CD8-positive, alpha-beta memory T cell (primary cell): ENCODE results near the gene IL1B. TPM values are rescaled to one million over a fixed set of nuclear protein-coding genes. Genes with fewer than 3 reads are reported as not detected.

ENCODE experiments used
- CTCF ChIA-PET: fragments of 350-600 bp; sonication (Branson Sonifier 250); formaldehyde crosslinking; loops from one replicate; lab custom pipeline; 2021; ENCODE audit warnings: antibody characterized with exemption; lab: Charles Lee
- POLR2A ChIA-PET: fragments of 350-600 bp; sonication (Branson Sonifier 250); formaldehyde crosslinking; loops from one replicate; lab custom pipeline; 2021; ENCODE audit warnings: antibody characterized with exemption; lab: Charles Lee
- DNase-seq, 5 donors: peaks; one replicate each; pipeline versions ENCODE4 v3.0.0 to v3.0.0-alpha.2; 2020 to 2022; ENCODE audit warnings: mixed read lengths in 1 of 5
- H3K27ac ChIP-seq: one replicate; pipeline ENCODE4 v1.7.0; 2013; ENCODE audit warnings: low read depth, mild to moderate bottlenecking, low read length, moderate library complexity
- H3K27me3 ChIP-seq: 2 replicates; pipeline ENCODE4 v1.7.0; 2013; ENCODE audit warnings: low read length, mild to moderate bottlenecking; ENCODE audit not compliant: insufficient read depth, poor library complexity, severe bottlenecking
- H3K36me3 ChIP-seq: 2 replicates; pipeline ENCODE4 v1.7.0; 2013; ENCODE audit warnings: mild to moderate bottlenecking, low read length, moderate library complexity; ENCODE audit not compliant: insufficient read depth
- H3K4me1 ChIP-seq: 2 replicates; pipeline ENCODE4 v1.7.0; 2013; ENCODE audit warnings: mild to moderate bottlenecking, low read length, moderate library complexity; ENCODE audit not compliant: insufficient read depth
- H3K4me3 ChIP-seq: 2 replicates; pipeline ENCODE4 v1.7.0; 2013; ENCODE audit warnings: mild to moderate bottlenecking, low read length
- H3K9me3 ChIP-seq: 2 replicates; pipeline ENCODE4 v1.7.0; 2013; ENCODE audit warnings: mild to moderate bottlenecking, low read length
- H3K27ac Mint-ChIP-seq, 8 donors: one replicate each; pipeline ENCODE4 v1.8.0; 2020 to 2021; ENCODE audit warnings: mixed read lengths in 8 of 8, mild to moderate bottlenecking in 6 of 8, inconsistent platforms in 3 of 8, moderate library complexity in 3 of 8
- H3K27me3 Mint-ChIP-seq, 2 donors: one replicate each; pipeline ENCODE4 v1.8.0; 2020 to 2021; ENCODE audit warnings: mixed read lengths in 2 of 2, mild to moderate bottlenecking in 1 of 2, moderate library complexity in 1 of 2
- H3K36me3 Mint-ChIP-seq, 3 donors: one replicate each; pipeline ENCODE4 v1.8.0; 2020 to 2021; ENCODE audit warnings: mixed read lengths in 3 of 3, inconsistent platforms in 1 of 3, mild to moderate bottlenecking in 1 of 3
- H3K4me1 Mint-ChIP-seq, 3 donors: one replicate each; pipeline ENCODE4 v1.8.0; 2020 to 2021; ENCODE audit warnings: mixed read lengths in 3 of 3, inconsistent platforms in 1 of 3, mild to moderate bottlenecking in 1 of 3
- H3K4me3 Mint-ChIP-seq, 7 donors: one replicate each; pipeline ENCODE4 v1.8.0; 2020 to 2021; ENCODE audit warnings: mixed read lengths in 7 of 7, mild to moderate bottlenecking in 6 of 7, moderate library complexity in 4 of 7, inconsistent platforms in 2 of 7
- H3K9me3 Mint-ChIP-seq, 5 donors: one replicate each; pipeline ENCODE4 v1.8.0; 2020 to 2022; ENCODE audit warnings: mixed read lengths in 5 of 5, mild to moderate bottlenecking in 3 of 5, moderate library complexity in 2 of 5, inconsistent platforms in 1 of 5
- polyA plus RNA-seq: library from polyadenylated mRNA; unstranded; fragments of 300-500 nt; fragmentation: Illumina TruSeq; gene quantifications from one replicate; pipeline ENCODE4 v1.2.3, GENCODE V29; 2021
- total RNA-seq, 2 experiments: library from RNA; stranded (reverse); gene quantifications; one replicate each; pipeline ENCODE4 v1.2.3, GENCODE V29; 2021

The IL1B gene
- total and polyA plus RNA-seq, 3 experiments from 2014 or later: not detected

GRCh38 chr2:112824694-112825085 lies 11.9 kb downstream of the IL1B start:
- Histone ChIP-seq H3K27ac (no peak overlapping the region), H3K4me1 (no peaks in the 10 kb centered on the region), H3K27me3 (no peaks in the 10 kb centered on the region), H3K36me3 (no peaks in the 10 kb centered on the region), H3K4me3 (no peak overlapping the region), H3K9me3 (no peaks in the 10 kb centered on the region)
- CTCF ChIA-PET: no interaction called here
- POLR2A ChIA-PET: no interaction called here
- Mint-ChIP-seq H3K36me3 (no peaks in the 10 kb centered on the region), H3K4me1 (peaks cover 11 to 17% (median 16%) of the 10 kb centered on the region in 3 donors), H3K27ac (no peak overlapping the region), H3K9me3 (no peaks in the 10 kb centered on the region), H3K27me3 (peaks cover 0 to 15% of the 10 kb centered on the region in 2 donors), H3K4me3 (no peak overlapping the region)
- DNase-seq: no peak

GRCh38 chr2:112821682-112822081 lies 14.9 kb downstream of the IL1B start:
- POLR2A ChIA-PET: no interaction called here
- Histone ChIP-seq H3K9me3 (no peaks in the 10 kb centered on the region), H3K27ac (no peak overlapping the region), H3K27me3 (no peaks in the 10 kb centered on the region), H3K4me1 (no peaks in the 10 kb centered on the region), H3K36me3 (no peaks in the 10 kb centered on the region), H3K4me3 (no peak overlapping the region)
- Mint-ChIP-seq H3K9me3 (no peaks in the 10 kb centered on the region), H3K27ac (peak overlapping the region in 3 of 8 donors; percentile 23 to 66 (median 29)), H3K4me1 (peaks cover 11 to 17% (median 16%) of the 10 kb centered on the region in 3 donors), H3K27me3 (no peaks in the 10 kb centered on the region), H3K36me3 (no peaks in the 10 kb centered on the region), H3K4me3 (no peak overlapping the region)
- no peak for DNase-seq
- CTCF ChIA-PET: no interaction called here

- Histone ChIP-seq H3K4me3 (no peak overlapping the region), H3K36me3 (no peaks in the 10 kb centered on the region), H3K9me3 (no peaks in the 10 kb centered on the region), H3K4me1 (no peaks in the 10 kb centered on the region), H3K27me3 (no peaks in the 10 kb centered on the region), H3K27ac (no peak overlapping the region)
- Mint-ChIP-seq H3K27ac (peak overlapping the region in 1 of 8 donors; percentile 39), H3K27me3 (no peaks in the 10 kb centered on the region), H3K36me3 (no peaks in the 10 kb centered on the region), H3K4me3 (no peak overlapping the region), H3K9me3 (no peaks in the 10 kb centered on the region), H3K4me1 (peaks cover 11 to 17% (median 16%) of the 10 kb centered on the region in 3 donors)
- ChIA-PET POLR2A (no interaction called here), CTCF (no interaction called here)
- DNase-seq: no peak
These were observed 15.4 kb downstream of the IL1B start for GRCh38 chr2:112821142-112821541.

- Mint-ChIP-seq H3K4me1 (peaks cover 11 to 17% (median 16%) of the 10 kb centered on the region in 3 donors), H3K9me3 (no peaks in the 10 kb centered on the region), H3K4me3 (no peak overlapping the region), H3K36me3 (no peaks in the 10 kb centered on the region), H3K27ac (no peak overlapping the region), H3K27me3 (no peaks in the 10 kb centered on the region)
- Histone ChIP-seq H3K4me1 (no peaks in the 10 kb centered on the region), H3K36me3 (no peaks in the 10 kb centered on the region), H3K27me3 (no peaks in the 10 kb centered on the region), H3K4me3 (no peak overlapping the region), H3K9me3 (no peaks in the 10 kb centered on the region), H3K27ac (no peak overlapping the region)
- no peak for DNase-seq
- CTCF ChIA-PET: no interaction called here
- POLR2A ChIA-PET: no interaction called here
These were observed 16.2 kb downstream of the IL1B start for GRCh38 chr2:112820343-112820742.

GRCh38 chr2:112819081-112819480 lies 17.5 kb downstream of the IL1B start:
- DNase-seq: no peak
- Histone ChIP-seq H3K4me1 (no peaks in the 10 kb centered on the region), H3K9me3 (no peaks in the 10 kb centered on the region), H3K27me3 (no peaks in the 10 kb centered on the region), H3K36me3 (no peaks in the 10 kb centered on the region), H3K4me3 (no peak overlapping the region), H3K27ac (no peak overlapping the region)
- CTCF ChIA-PET: no interaction called here
- H3K36me3 Mint-ChIP-seq: no peaks in the 10 kb centered on the region
- H3K27ac Mint-ChIP-seq: no peak overlapping the region
- no peaks in the 10 kb centered on the region for H3K27me3 Mint-ChIP-seq
- H3K4me3 Mint-ChIP-seq: no peak overlapping the region
- H3K9me3 Mint-ChIP-seq: no peaks in the 10 kb centered on the region
- POLR2A ChIA-PET: no interaction called here
- peaks cover 11 to 17% (median 16%) of the 10 kb centered on the region in 3 donors for H3K4me1 Mint-ChIP-seq

GRCh38 chr2:112818094-112818902 lies 18.3 kb downstream of the IL1B start:
- no peaks in the 10 kb centered on the region for H3K4me1 ChIP-seq
- DNase-seq: no peak
- no peaks in the 10 kb centered on the region for H3K27me3 ChIP-seq
- POLR2A ChIA-PET: no interaction called here
- CTCF ChIA-PET: no interaction called here
- no peaks in the 10 kb centered on the region for H3K36me3 Mint-ChIP-seq
- no peaks in the 10 kb centered on the region for H3K27me3 Mint-ChIP-seq
- H3K27ac ChIP-seq: no peak overlapping the region
- no peak overlapping the region for H3K4me3 Mint-ChIP-seq
- H3K4me3 ChIP-seq: no peak overlapping the region
- H3K36me3 ChIP-seq: no peaks in the 10 kb centered on the region
- peak overlapping the region in 1 of 8 donors; percentile 59 for H3K27ac Mint-ChIP-seq
- H3K4me1 Mint-ChIP-seq: peaks cover 11 to 17% (median 16%) of the 10 kb centered on the region in 3 donors
- no peaks in the 10 kb centered on the region for H3K9me3 ChIP-seq
- H3K9me3 Mint-ChIP-seq: no peaks in the 10 kb centered on the region

GRCh38 chr2:112817082-112817689 lies 19.4 kb downstream of the IL1B start:
- POLR2A ChIA-PET: no interaction called here
- H3K9me3 ChIP-seq: no peaks in the 10 kb centered on the region
- Mint-ChIP-seq H3K4me1 (peaks cover 11 to 15% (median 15%) of the 10 kb centered on the region in 3 donors), H3K36me3 (no peaks in the 10 kb centered on the region), H3K9me3 (no peaks in the 10 kb centered on the region), H3K27ac (no peak overlapping the region), H3K4me3 (no peak overlapping the region), H3K27me3 (no peaks in the 10 kb centered on the region)
- DNase-seq: no peak
- no peaks in the 10 kb centered on the region for H3K4me1 ChIP-seq
- no peaks in the 10 kb centered on the region for H3K27me3 ChIP-seq
- CTCF ChIA-PET: no interaction called here
- H3K36me3 ChIP-seq: no peaks in the 10 kb centered on the region
- no peak overlapping the region for H3K4me3 ChIP-seq
- H3K27ac ChIP-seq: no peak overlapping the region

- no peaks in the 10 kb centered on the region for H3K27me3 Mint-ChIP-seq
- peaks cover 10 to 12% (median 10%) of the 10 kb centered on the region in 3 donors for H3K4me1 Mint-ChIP-seq
- Histone ChIP-seq H3K4me3 (no peak overlapping the region), H3K9me3 (no peaks in the 10 kb centered on the region), H3K36me3 (no peaks in the 10 kb centered on the region), H3K27ac (no peak overlapping the region), H3K27me3 (no peaks in the 10 kb centered on the region), H3K4me1 (peaks cover 7% of the 10 kb centered on the region)
- ChIA-PET CTCF (no interaction called here), POLR2A (no interaction called here)
- H3K4me3 Mint-ChIP-seq: no peak overlapping the region
- peaks cover 0 to 4% (median 0%) of the 10 kb centered on the region in 3 donors for H3K36me3 Mint-ChIP-seq
- no peak for DNase-seq
- peaks cover 0 to 2% (median 0%) of the 10 kb centered on the region in 5 donors for H3K9me3 Mint-ChIP-seq
- H3K27ac Mint-ChIP-seq: no peak overlapping the region
These were observed 22.3 kb downstream of the IL1B start for GRCh38 chr2:112814278-112814677.
